ENCODE results near the gene VPS25.

The VPS25 gene

DNA sequence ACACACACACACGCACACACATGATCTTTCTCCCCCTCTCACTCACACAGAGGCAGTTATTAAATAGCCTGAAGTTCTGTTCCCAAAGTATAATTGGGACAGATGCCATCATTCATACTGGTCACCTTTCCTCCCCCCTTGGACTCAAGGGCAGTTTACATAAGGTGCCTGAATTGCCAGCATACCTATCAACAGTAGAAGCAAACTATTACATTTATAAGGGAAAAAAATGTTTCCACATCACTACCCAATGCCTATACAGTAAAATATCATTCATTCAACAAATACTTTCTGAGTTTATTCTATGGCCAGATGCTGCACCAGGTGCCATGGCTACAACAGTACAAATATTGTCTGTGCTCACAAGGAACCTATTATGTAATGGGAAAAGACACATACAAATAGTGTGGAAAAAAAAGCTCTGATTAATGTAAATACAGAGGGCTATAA is 31.7 kb downstream of the VPS25 start:
- H3K36me3 ChIP-seq (ENCODE audit: control insufficient read depth, insufficient read depth, low read length): no peaks in the 10 kb centered on the region
- H3K4me1 ChIP-seq: no peaks in the 10 kb centered on the region
- no peak overlapping the region for H3K4me3 ChIP-seq (ENCODE audit: low read depth, low read length)
- no peak overlapping the region for H2AFZ ChIP-seq
- TF ChIP-seq, protein P1, sequence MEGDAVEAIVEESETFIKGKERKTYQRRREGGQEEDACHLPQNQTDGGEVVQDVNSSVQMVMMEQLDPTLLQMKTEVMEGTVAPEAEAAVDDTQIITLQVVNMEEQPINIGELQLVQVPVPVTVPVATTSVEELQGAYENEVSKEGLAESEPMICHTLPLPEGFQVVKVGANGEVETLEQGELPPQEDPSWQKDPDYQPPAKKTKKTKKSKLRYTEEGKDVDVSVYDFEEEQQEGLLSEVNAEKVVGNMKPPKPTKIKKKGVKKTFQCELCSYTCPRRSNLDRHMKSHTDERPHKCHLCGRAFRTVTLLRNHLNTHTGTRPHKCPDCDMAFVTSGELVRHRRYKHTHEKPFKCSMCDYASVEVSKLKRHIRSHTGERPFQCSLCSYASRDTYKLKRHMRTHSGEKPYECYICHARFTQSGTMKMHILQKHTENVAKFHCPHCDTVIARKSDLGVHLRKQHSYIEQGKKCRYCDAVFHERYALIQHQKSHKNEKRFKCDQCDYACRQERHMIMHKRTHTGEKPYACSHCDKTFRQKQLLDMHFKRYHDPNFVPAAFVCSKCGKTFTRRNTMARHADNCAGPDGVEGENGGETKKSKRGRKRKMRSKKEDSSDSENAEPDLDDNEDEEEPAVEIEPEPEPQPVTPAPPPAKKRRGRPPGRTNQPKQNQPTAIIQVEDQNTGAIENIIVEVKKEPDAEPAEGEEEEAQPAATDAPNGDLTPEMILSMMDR (IDR thresholded peaks at IDR 0.05): no peak
- H3K9me3 ChIP-seq (ENCODE audit: control insufficient read depth, low read length): no peaks in the 10 kb centered on the region
- H3K27me3 ChIP-seq (ENCODE audit: control insufficient read depth, insufficient read depth, low read length): no peaks in the 10 kb centered on the region
- H3K4me2 ChIP-seq (ENCODE audit: low read length): no peak overlapping the region
- H3K27ac ChIP-seq: no peak overlapping the region
- H3K79me2 ChIP-seq: no peaks in the 10 kb centered on the region
- no peak overlapping the region for H3K9ac ChIP-seq

DNA sequence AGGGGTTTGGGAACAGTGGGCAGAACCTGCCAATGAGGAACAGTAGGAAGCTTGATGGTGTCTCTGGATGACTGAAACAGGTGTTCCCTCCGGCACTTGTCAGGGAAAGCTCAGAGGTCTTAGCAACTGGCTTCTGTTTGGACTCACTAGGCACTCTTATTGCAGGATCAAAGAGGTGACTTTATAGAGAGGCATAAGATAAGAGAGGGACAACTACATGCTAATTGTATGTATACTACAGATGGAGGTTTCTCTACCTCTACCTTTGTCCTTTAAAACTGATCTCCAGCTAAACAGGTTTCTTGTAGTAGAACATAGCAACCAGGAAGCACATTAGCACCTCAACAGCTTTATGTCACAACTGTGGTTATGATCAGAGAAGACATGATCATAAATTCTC is 33.0 kb downstream of the VPS25 start:
- Histone ChIP-seq H3K4me2 (ENCODE audit: low read length) (no peak overlapping the region), H3K9ac (no peak overlapping the region), H3K4me1 (no peaks in the 10 kb centered on the region), H3K27ac (no peak overlapping the region), H3K9me3 (ENCODE audit: control insufficient read depth, low read length) (no peaks in the 10 kb centered on the region), H3K4me3 (ENCODE audit: low read depth, low read length) (no peak overlapping the region), H3K79me2 (no peaks in the 10 kb centered on the region), H3K27me3 (ENCODE audit: control insufficient read depth, insufficient read depth, low read length) (no peaks in the 10 kb centered on the region), H3K36me3 (ENCODE audit: control insufficient read depth, insufficient read depth, low read length) (no peaks in the 10 kb centered on the region), H2AFZ (no peak overlapping the region)
- TF ChIP-seq, protein P1 (IDR thresholded peaks at IDR 0.05): no peak

DNA sequence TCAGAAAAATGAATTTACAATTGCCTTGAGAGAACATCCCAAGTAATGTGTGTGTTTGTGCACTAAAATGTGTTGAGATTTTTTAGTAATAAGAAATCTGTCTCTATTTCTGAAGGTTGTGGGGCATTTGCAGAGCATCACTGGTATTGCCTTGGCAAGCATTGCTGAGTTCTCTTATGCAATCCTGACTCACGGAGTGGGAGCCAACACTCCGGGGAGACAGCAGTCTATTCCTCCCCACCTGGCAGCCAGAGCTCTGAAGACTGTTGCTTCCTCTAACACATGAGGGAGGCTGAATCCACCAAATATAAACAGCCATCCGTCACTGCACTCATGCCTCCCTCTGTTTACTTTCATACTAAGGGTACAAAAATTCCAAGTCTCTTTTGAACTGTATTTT is 36.0 kb downstream of the VPS25 start:
- Histone ChIP-seq H3K27ac (no peak overlapping the region), H3K9ac (no peak overlapping the region), H3K36me3 (ENCODE audit: control insufficient read depth, insufficient read depth, low read length) (no peaks in the 10 kb centered on the region)

DNA sequence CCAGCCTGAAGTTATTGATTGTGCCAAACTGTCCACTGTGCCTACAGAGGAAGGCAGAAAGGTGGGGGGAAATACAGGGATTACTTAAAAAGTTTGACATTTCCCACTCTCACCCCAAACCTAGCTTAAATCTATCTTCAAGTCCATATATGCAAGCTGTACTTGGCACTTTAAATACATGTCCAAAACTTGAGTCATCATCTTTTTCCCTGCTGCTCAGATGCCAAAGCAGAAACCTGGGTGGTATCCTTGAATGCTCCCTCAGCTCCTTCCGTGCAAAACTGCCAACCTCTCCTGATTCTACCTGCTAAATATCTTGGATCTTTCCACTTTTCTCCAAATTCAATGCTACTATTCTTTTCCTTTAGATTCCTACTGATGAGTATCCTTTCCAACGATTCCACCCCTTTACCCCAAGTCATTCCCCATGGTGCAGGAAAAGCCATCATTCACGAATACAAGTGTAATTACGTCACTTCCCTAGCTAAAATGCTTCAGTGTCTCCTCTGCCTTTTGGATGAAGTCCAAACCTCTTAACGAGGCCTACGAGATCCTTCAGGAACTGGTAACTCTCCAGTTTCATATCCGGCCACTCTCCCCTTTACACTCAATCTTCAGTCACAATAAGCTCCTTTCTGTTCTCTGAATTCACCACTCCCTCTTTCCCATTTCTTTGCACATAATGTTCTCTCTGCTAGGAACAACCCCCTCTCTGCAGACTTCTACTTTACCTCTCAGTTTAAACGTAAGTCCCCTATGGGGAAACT is 41.6 kb downstream of the VPS25 start:
- Histone ChIP-seq H3K9me3 (ENCODE audit: control insufficient read depth, low read length) (no peaks in the 10 kb centered on the region), H3K79me2 (no peaks in the 10 kb centered on the region), H3K27ac (no peak overlapping the region), H3K27me3 (ENCODE audit: control insufficient read depth, insufficient read depth, low read length) (no peaks in the 10 kb centered on the region), H3K36me3 (ENCODE audit: control insufficient read depth, insufficient read depth, low read length) (no peaks in the 10 kb centered on the region), H3K9ac (no peak overlapping the region), H3K4me2 (ENCODE audit: low read length) (no peak overlapping the region), H3K4me3 (ENCODE audit: low read depth, low read length) (no peak overlapping the region), H3K4me1 (no peaks in the 10 kb centered on the region), H2AFZ (no peak overlapping the region)
- TF ChIP-seq, protein P1 (IDR thresholded peaks at IDR 0.05): no peak

More for the DNA sequence above, 36.0 kb downstream of the VPS25 start:
- H3K4me2 ChIP-seq (ENCODE audit: low read length): no peak overlapping the region
- no peaks in the 10 kb centered on the region for H3K9me3 ChIP-seq (ENCODE audit: control insufficient read depth, low read length)
- H3K4me3 ChIP-seq (ENCODE audit: low read depth, low read length): no peak overlapping the region
- TF ChIP-seq, protein P1 (IDR thresholded peaks at IDR 0.05): no peak
- no peaks in the 10 kb centered on the region for H3K79me2 ChIP-seq
- no peak overlapping the region for H2AFZ ChIP-seq
- H3K27me3 ChIP-seq (ENCODE audit: control insufficient read depth, insufficient read depth, low read length): no peaks in the 10 kb centered on the region
- H3K4me1 ChIP-seq: no peaks in the 10 kb centered on the region

DNA sequence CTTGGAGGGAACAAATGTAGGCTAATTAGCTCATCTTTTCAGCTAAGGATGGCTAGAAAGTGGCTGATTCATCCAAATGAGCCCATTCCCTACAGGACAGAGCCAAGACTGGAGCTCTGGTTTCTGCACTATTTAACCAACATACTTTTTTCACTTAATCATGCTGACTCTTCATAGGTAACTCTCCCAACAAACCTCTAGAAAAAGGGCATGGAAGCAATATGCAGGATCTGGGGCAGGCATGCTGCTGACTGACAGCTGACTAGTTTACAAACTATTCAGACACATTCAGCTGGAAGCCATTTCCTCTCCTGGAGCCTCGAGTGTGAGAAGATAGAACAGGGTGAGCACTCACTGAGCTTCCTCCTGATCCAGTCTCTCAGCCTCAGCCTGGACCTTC is 44.6 kb downstream of the VPS25 start:
- H3K79me2 ChIP-seq: no peaks in the 10 kb centered on the region
- H3K4me2 ChIP-seq (ENCODE audit: low read length): no peak overlapping the region
- TF ChIP-seq, protein P1 (IDR thresholded peaks at IDR 0.05): no peak
- no peak overlapping the region for H3K4me3 ChIP-seq (ENCODE audit: low read depth, low read length)
- H3K4me1 ChIP-seq: no peaks in the 10 kb centered on the region
- H3K9ac ChIP-seq: no peak overlapping the region
- H3K27ac ChIP-seq: no peak overlapping the region
- no peaks in the 10 kb centered on the region for H3K9me3 ChIP-seq (ENCODE audit: control insufficient read depth, low read length)
- no peak overlapping the region for H2AFZ ChIP-seq
- H3K27me3 ChIP-seq (ENCODE audit: control insufficient read depth, insufficient read depth, low read length): no peaks in the 10 kb centered on the region
- no peaks in the 10 kb centered on the region for H3K36me3 ChIP-seq (ENCODE audit: control insufficient read depth, insufficient read depth, low read length)

Measured in parathyroid adenoma (tissue), 2 donors.